Upper lobe of left lung (tissue), 6 donors: ENCODE data around the gene BACE2. TPM values are rescaled to one million over a fixed set of nuclear protein-coding genes. Genes with fewer than 3 reads are reported as not detected.
"Not testable (repeated sequence)": the region's sequence is repeated elsewhere in the genome, so short reads cannot be mapped to it uniquely, and the experiment has no call there.

ENCODE experiments used
- ATAC-seq, 2 donors: fragments of 200-7000 bp; cut with Tn5 transposase; one replicate each; pipeline ENCODE4 v1.9.1; 2022; ENCODE audit warnings: mild to moderate bottlenecking in 2 of 2, moderate library complexity in 2 of 2; ENCODE audit not compliant: low FRiP score in 2 of 2
- DNase-seq, 2 donors: peaks; one replicate each; pipeline ENCODE4 v3.0.0-alpha.2; 2019 to 2020
- H3K27ac ChIP-seq, 4 donors: fragments of 200-600 bp; sonication (generic); one replicate each; pipeline ENCODE4 v1.5.1; 2016 to 2019
- H3K27me3 ChIP-seq, 4 donors: fragments of 200-600 bp; sonication (generic); one replicate each; pipeline ENCODE4 v1.5.1; 2017 to 2019
- H3K36me3 ChIP-seq, 4 donors: fragments of 200-600 bp; sonication (generic); one replicate each; pipeline ENCODE4 v1.5.1; 2016 to 2019
- H3K4me1 ChIP-seq, 4 donors: fragments of 200-600 bp; sonication (generic); one replicate each; pipeline ENCODE4 v1.5.1; 2018 to 2019
- H3K4me3 ChIP-seq, 4 donors: fragments of 200-600 bp; sonication (generic); one replicate each; pipeline ENCODE4 v1.5.1; 2017 to 2019; ENCODE audit warnings: mild to moderate bottlenecking in 2 of 4, moderate library complexity in 1 of 4
- H3K9me3 ChIP-seq, 4 donors: fragments of 200-600 bp; sonication (generic); one replicate each; pipeline ENCODE4 v1.5.1; 2018 to 2019
- CTCF ChIP-seq, 6 experiments: fragments of 450-650 bp in 4 of 6; fragments of 200-600 bp in 2 of 6; sonication (generic) in 2 of 6; IDR thresholded peaks; one replicate each; pipeline ENCODE4 v1.5.1; 2016 to 2019; ENCODE audit warnings: antibody characterized with exemption in 6 of 6
- EP300 ChIP-seq, 4 donors: sonication (generic); formaldehyde crosslinking; IDR thresholded peaks; one replicate each; pipeline ENCODE4 v1.5.1; 2017; ENCODE audit warnings: antibody characterized with exemption in 4 of 4, control low read depth in 2 of 4
- POLR2A ChIP-seq, 4 donors: fragments of 450-650 bp; IDR thresholded peaks; one replicate each; pipeline ENCODE4 v1.5.1; 2016 to 2017; ENCODE audit warnings: antibody characterized with exemption in 4 of 4, mild to moderate bottlenecking in 2 of 4
- POLR2AphosphoS5 ChIP-seq, 2 donors: sonication (generic); formaldehyde crosslinking; IDR thresholded peaks; one replicate each; pipeline ENCODE4 v1.5.1; 2017; ENCODE audit warnings: antibody characterized with exemption in 2 of 2
- WGBS, 2 donors: methylation state at CpG; one replicate each; pipeline ENCODE4 v1.1.5; 2017 to 2018; 5-methylcytosine and 5-hydroxymethylcytosine counted together
- total RNA-seq, 6 donors: library from RNA; depleted of rRNA in 4 of 6; stranded (reverse); fragments of >200 nt in 4 of 6; gene quantifications; one replicate each; pipeline versions ENCODE4 v1.1.0 to v1.2.1, GENCODE V29; 2016 to 2021
- donor health status: DM: no; HTN: no; CAD: no; lungs with moderate emphysema.
- donor health status: DM: no; HTN: yes; CAD: no; lungs with severe emphysema.

BACE2 gene
- total RNA-seq, 6 donors from 2014 or later = 15.1 to 43.0 (median 26.3) TPM

GRCh38 chr21:41232013-41232412 is 64.1 kb downstream of the BACE2 start:
- WGBS, 2 donors = 85 to 89% methylated on average over 10 of the region's 10 CpGs
- H3K4me3 ChIP-seq = no peak overlapping the region
- H3K4me1 ChIP-seq = no peaks in the 10 kb centered on the region
- peaks cover 0 to 9% (median 0%) of the 10 kb centered on the region in 4 donors for H3K36me3 ChIP-seq
- ATAC-seq = no peak
- H3K27me3 ChIP-seq = no peaks in the 10 kb centered on the region
- H3K27ac ChIP-seq = no peak overlapping the region
- H3K9me3 ChIP-seq = no peaks in the 10 kb centered on the region
- TF ChIP-seq CTCF (IDR thresholded peaks at IDR 0.05) (no peak), POLR2A (IDR thresholded peaks at IDR 0.05) (no peak), EP300 (IDR thresholded peaks at IDR 0.05) (no peak), POLR2AphosphoS5 (IDR thresholded peaks at IDR 0.05) (no peak)
- DNase-seq = no peak

GRCh38 chr21:41233916-41234315 is 66.0 kb downstream of the BACE2 start:
- Histone ChIP-seq H3K36me3 (peaks cover 0 to 11% (median 6%) of the 10 kb centered on the region in 4 donors), H3K4me1 (no peaks in the 10 kb centered on the region), H3K9me3 (no peaks in the 10 kb centered on the region), H3K27ac (no peak overlapping the region), H3K27me3 (no peaks in the 10 kb centered on the region), H3K4me3 (no peak overlapping the region)
- ATAC-seq = no peak
- WGBS, 2 donors = 87 to 88% methylated on average over 5 to 6 of the region's 6 CpGs
- TF ChIP-seq CTCF (IDR thresholded peaks at IDR 0.05) = no peak
- TF ChIP-seq EP300 (IDR thresholded peaks at IDR 0.05) = no peak
- TF ChIP-seq POLR2A (IDR thresholded peaks at IDR 0.05) = no peak
- TF ChIP-seq POLR2AphosphoS5 (IDR thresholded peaks at IDR 0.05) = no peak
- DNase-seq = no peak

- H3K27me3 ChIP-seq = no peaks in the 10 kb centered on the region
- 84 to 89% methylated on average over 5 of the region's 5 CpGs for WGBS, 2 donors
- DNase-seq (no peak), ATAC-seq (no peak)
- no peak for TF ChIP-seq POLR2AphosphoS5 (IDR thresholded peaks at IDR 0.05)
- no peak for TF ChIP-seq EP300 (IDR thresholded peaks at IDR 0.05)
- no peak for TF ChIP-seq POLR2A (IDR thresholded peaks at IDR 0.05)
- TF ChIP-seq CTCF (IDR thresholded peaks at IDR 0.05) = no peak
- no peaks in the 10 kb centered on the region for H3K4me1 ChIP-seq
- no peak overlapping the region for H3K27ac ChIP-seq
- no peak overlapping the region for H3K4me3 ChIP-seq
- peaks cover 0 to 11% (median 6%) of the 10 kb centered on the region in 4 donors for H3K36me3 ChIP-seq
- no peaks in the 10 kb centered on the region for H3K9me3 ChIP-seq
Observed at GRCh38 chr21:41234569-41234968, 66.6 kb downstream of the BACE2 start.

DNA sequence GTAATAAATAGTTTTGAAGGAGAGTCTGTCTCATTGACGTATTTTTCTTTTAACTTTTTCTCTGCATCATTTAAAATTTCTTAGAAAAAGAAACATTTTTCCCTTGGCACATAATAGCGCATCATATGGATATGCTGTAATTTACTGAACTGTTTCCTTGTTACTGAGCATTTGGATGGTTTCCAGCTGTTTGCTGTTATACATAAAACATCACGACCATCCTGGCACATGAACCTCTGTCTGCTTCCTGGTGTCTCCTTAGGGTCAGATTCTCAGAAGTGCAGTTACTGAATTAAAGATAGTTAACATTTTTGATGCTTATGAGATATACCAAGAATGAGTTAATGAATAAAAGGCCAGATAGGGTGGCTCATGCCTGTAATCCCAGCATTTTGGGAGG is 67.2 kb downstream of the BACE2 start:
- DNase-seq = no peak
- TF ChIP-seq POLR2AphosphoS5 (IDR thresholded peaks at IDR 0.05) (no peak), POLR2A (IDR thresholded peaks at IDR 0.05) (no peak)
- WGBS, 2 donors = 60 to 63% methylated on average over 3 of the region's 3 CpGs
- no peaks in the 10 kb centered on the region for H3K9me3 ChIP-seq
- H3K27ac ChIP-seq = no peak overlapping the region
- no peak for ATAC-seq
- peaks cover 0 to 14% (median 6%) of the 10 kb centered on the region in 4 donors for H3K36me3 ChIP-seq
- H3K4me3 ChIP-seq = no peak overlapping the region
- no peaks in the 10 kb centered on the region for H3K4me1 ChIP-seq
- no peaks in the 10 kb centered on the region for H3K27me3 ChIP-seq

GRCh38 chr21:41236352-41236973 is 68.5 kb downstream of the BACE2 start:
- H3K27ac ChIP-seq = no peak overlapping the region
- TF ChIP-seq EP300 (IDR thresholded peaks at IDR 0.05) = no peak
- TF ChIP-seq POLR2A (IDR thresholded peaks at IDR 0.05) = no peak
- TF ChIP-seq CTCF (IDR thresholded peaks at IDR 0.05) = no peak
- no peak for TF ChIP-seq POLR2AphosphoS5 (IDR thresholded peaks at IDR 0.05)
- H3K27me3 ChIP-seq = no peaks in the 10 kb centered on the region
- H3K36me3 ChIP-seq = peaks cover 0 to 23% (median 6%) of the 10 kb centered on the region in 4 donors
- no peak overlapping the region for H3K4me3 ChIP-seq
- ATAC-seq (no peak), DNase-seq (no peak)
- no peaks in the 10 kb centered on the region for H3K4me1 ChIP-seq
- H3K9me3 ChIP-seq = no peaks in the 10 kb centered on the region
- WGBS, 2 donors = 96 to 97% methylated on average over 13 to 16 of the region's 16 CpGs

DNA sequence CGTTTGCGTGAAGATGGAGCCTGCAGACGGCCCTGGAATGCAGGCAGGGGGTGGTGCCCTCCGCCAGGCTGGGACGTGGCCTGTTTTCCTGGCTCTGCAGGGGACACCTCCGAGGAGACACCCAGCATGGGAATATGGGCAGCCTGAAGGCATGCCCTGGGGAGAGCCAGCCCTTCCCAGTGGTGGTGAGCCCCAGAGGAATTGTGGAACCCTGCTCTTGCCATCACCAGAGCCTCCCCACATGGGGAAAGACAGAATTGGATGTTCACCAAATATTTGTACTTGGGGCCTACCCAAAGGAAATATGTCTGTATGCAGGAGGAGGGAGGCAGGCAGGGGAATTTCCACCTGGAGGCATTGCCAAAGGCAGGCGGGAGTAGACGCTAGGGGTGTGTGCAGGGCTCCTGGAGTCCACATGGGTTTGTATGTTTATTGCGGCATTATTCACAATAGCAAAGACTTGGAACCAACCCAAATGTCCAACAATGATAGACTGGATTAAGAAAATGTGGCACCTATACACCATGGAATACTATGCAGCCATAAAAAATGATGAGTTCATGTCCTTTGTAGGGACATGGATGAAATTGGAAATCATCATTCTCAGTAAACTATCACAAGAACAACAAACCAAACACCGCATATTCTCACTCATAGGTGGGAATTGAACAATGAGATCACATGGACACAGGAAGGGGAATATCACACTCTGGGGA is 70.3 kb downstream of the BACE2 start:
- not testable (repeated sequence) for H3K27me3 ChIP-seq, H3K27ac ChIP-seq, ATAC-seq, H3K4me3 ChIP-seq, H3K9me3 ChIP-seq, H3K4me1 ChIP-seq
- H3K36me3 ChIP-seq = peaks cover 0 to 24% (median 6%) of the 10 kb centered on the region in 4 donors
- 88 to 91% methylated on average over 9 to 10 of the region's 10 CpGs for WGBS, 2 donors
- DNase-seq = peak in 1 of 2 donors; percentile 50
